Measurements from ENCODE around the gene SEZ6.

Gene SEZ6

DNA sequence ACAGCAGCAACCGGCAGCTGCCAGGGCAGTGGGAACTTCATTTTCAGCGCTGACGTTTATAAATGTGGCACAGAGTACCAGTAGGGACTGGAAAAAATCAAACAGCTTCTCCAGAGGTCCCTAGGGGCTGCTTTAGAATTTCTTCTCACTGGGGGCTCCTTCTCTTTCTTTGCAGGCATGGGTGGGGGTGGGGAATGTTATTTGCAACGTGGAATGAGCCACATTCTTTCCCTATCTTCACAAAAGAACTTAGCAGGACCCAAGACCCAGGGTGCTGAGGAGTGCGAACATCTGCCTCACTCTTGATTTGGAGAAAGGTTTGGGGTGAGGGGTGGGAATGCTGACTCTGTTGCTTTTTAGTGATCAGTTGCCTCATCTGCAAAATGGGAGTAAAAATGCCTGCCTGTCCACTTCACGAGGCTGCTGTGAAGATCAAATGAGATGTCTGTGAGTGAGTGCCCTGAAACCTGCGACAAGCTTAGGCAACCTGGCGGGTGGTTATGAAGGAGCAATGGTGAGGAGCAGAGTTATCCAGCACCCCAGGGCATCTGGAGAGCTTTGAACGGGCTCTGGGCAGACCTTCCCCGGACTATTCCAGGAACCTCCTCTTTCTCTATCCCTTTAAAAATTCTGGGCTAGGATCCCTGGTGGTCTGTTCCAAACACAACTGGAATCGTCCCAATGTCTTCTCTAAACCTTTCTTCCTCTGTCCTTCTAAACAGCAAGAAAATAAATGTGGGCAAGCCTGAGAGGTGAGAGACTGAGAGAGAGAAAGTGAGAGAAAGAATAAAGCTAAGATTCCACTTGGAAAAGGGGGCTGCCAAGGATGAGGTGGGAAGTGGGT is 26.4 kb upstream of the SEZ6 start:
- H3K27me3 ChIP-seq (ENCODE audit: control insufficient read depth, insufficient read depth, low read length), result peaks cover 3% of the 10 kb centered on the region
- no peak overlapping the region for H3K4me3 ChIP-seq (ENCODE audit: low read length)
- H3K4me1 ChIP-seq (ENCODE audit: control insufficient read depth, insufficient read depth, low read length), result no peaks in the 10 kb centered on the region
- no peak overlapping the region for H3K9ac ChIP-seq (ENCODE audit: low read length)
- H3K27ac ChIP-seq (ENCODE audit: low read depth, low read length), result no peak overlapping the region
- H3K36me3 ChIP-seq (ENCODE audit: control insufficient read depth, insufficient read depth, low read length), result no peaks in the 10 kb centered on the region

DNA sequence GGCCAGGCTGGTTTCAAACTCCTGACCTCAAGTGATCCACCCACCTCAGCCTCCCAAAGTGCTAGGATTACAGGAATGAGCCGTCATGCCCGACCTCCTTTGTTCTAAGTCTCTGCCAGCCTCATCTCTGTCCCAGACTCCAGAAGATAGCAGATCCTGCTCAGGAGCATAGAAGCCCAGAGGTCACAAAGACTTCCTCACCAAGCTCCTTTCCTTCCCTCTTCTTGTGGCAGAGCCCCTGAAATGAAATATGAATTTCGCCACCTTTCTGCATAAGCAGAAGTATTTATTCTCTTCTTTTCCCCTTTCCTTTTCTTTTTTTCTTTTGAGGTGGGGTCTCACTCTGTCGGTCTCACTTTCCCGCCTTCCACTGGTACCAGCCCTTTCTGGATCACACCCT is 25.7 kb upstream of the SEZ6 start:
- H3K27me3 ChIP-seq (ENCODE audit: control insufficient read depth, insufficient read depth, low read length), result peaks cover 3% of the 10 kb centered on the region
- no peak overlapping the region for H3K4me3 ChIP-seq (ENCODE audit: low read length)
- no peak overlapping the region for H3K27ac ChIP-seq (ENCODE audit: low read depth, low read length)
- H3K36me3 ChIP-seq (ENCODE audit: control insufficient read depth, insufficient read depth, low read length), result no peaks in the 10 kb centered on the region
- no peak overlapping the region for H3K9ac ChIP-seq (ENCODE audit: low read length)
- no peaks in the 10 kb centered on the region for H3K4me1 ChIP-seq (ENCODE audit: control insufficient read depth, insufficient read depth, low read length)

DNA sequence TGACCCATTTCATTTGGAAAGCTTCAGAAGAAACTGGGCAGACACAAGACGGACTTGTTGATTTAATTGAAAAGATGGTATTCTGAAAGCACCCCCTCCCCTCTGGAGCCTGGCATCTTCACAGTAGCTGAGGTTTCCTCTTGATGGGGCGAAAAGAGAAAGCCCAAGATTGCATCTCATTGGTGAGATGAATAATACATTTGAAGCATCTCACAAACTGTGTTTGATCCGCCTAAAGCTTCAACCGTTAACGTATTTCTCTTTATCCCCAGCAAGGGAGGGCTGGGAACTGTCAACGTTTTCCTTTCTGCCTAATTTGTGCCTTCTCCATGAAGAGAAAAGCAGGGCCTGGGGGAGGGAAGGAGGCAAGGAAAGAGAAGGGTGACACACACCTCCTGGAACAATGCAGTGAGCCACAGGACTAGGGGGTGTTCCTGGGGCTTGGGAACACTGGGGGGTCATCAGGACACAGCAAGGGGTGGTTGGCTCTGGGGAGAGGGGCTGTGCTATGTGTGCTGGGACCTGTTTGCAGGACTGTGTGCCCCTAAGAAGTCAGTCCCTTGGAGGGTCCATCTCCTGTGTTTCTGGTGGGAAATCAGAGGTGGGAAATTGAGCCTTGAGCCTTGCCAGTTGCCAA is 18.6 kb upstream of the SEZ6 start:
- Histone ChIP-seq H3K4me3 (ENCODE audit: low read length) (no peak overlapping the region), H3K9ac (ENCODE audit: low read length) (no peak overlapping the region), H3K4me1 (ENCODE audit: control insufficient read depth, insufficient read depth, low read length) (no peaks in the 10 kb centered on the region), H3K36me3 (ENCODE audit: control insufficient read depth, insufficient read depth, low read length) (no peaks in the 10 kb centered on the region), H3K27ac (ENCODE audit: low read depth, low read length) (no peak overlapping the region), H3K27me3 (ENCODE audit: control insufficient read depth, insufficient read depth, low read length) (peaks cover 7% of the 10 kb centered on the region)

DNA sequence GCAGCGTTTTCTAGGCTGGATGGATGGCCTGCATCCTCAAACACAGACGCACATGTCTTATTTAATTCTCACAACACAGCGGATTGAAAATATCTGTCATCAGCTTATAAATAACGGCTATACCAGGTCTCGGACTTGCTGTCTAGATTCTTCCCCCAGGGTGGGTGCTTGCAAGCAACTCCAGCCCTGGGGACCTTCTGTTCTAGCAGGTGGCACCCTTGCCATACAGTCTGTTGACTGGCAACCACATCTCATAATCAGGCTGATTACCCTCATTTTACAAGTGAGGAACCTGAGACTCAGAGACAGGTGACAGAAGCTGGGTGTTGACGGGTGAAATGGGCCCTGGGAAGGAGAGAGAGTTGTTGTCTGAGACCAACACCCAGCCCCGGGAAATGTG is 16.2 kb upstream of the SEZ6 start:
- Histone ChIP-seq H3K4me3 (ENCODE audit: low read length) (no peak overlapping the region), H3K9ac (ENCODE audit: low read length) (no peak overlapping the region), H3K27ac (ENCODE audit: low read depth, low read length) (no peak overlapping the region), H3K36me3 (ENCODE audit: control insufficient read depth, insufficient read depth, low read length) (no peaks in the 10 kb centered on the region), H3K4me1 (ENCODE audit: control insufficient read depth, insufficient read depth, low read length) (no peaks in the 10 kb centered on the region), H3K27me3 (ENCODE audit: control insufficient read depth, insufficient read depth, low read length) (peaks cover 16% of the 10 kb centered on the region)

DNA sequence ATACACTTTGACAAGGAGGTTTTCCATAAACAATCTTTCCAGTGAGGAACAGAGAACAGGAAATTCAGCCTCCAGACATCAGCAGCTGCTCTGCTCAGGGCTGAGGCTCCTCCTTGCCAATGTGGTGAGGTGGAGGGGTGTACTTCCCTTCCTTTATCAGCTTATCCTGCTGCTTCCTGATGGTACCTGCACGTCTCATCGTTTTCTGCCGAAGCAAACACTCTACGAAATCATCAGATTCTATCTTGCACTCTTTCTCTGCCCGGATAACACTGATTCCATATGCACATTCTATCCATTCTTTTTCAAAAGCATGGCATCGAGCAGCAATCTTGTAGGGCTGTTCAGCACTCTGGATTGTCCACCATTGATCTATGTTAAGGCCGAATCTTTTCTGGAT is 15.4 kb upstream of the SEZ6 start:
- Histone ChIP-seq H3K9ac (ENCODE audit: low read length) (no peak overlapping the region), H3K27ac (ENCODE audit: low read depth, low read length) (no peak overlapping the region), H3K27me3 (ENCODE audit: control insufficient read depth, insufficient read depth, low read length) (peaks cover 16% of the 10 kb centered on the region), H3K4me1 (ENCODE audit: control insufficient read depth, insufficient read depth, low read length) (no peaks in the 10 kb centered on the region), H3K36me3 (ENCODE audit: control insufficient read depth, insufficient read depth, low read length) (no peaks in the 10 kb centered on the region), H3K4me3 (ENCODE audit: low read length) (no peak overlapping the region)

DNA sequence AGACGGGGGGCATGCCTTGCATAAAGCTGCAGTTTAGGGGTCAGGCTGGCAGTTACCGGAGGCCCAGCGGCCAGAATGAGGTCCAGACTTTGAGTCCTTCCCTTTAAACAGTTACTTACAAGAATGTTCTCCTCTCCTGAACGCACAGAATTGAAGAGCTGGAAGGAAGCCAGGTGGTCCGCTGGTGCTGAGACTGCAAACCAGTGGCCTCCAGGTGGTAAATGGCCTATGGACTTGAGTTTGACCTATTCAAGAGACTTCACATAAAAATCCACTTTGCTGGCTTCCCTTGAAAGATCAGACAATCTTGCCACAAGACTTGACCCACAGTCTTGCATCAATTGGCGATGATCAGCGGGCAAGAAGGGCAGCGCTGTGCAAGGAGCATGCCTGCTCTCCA is 14.7 kb upstream of the SEZ6 start:
- H3K4me3 ChIP-seq (ENCODE audit: low read length), result no peak overlapping the region
- no peaks in the 10 kb centered on the region for H3K4me1 ChIP-seq (ENCODE audit: control insufficient read depth, insufficient read depth, low read length)
- no peak overlapping the region for H3K27ac ChIP-seq (ENCODE audit: low read depth, low read length)
- H3K36me3 ChIP-seq (ENCODE audit: control insufficient read depth, insufficient read depth, low read length), result no peaks in the 10 kb centered on the region
- H3K27me3 ChIP-seq (ENCODE audit: control insufficient read depth, insufficient read depth, low read length), result peaks cover 16% of the 10 kb centered on the region
- H3K9ac ChIP-seq (ENCODE audit: low read length), result no peak overlapping the region

DNA sequence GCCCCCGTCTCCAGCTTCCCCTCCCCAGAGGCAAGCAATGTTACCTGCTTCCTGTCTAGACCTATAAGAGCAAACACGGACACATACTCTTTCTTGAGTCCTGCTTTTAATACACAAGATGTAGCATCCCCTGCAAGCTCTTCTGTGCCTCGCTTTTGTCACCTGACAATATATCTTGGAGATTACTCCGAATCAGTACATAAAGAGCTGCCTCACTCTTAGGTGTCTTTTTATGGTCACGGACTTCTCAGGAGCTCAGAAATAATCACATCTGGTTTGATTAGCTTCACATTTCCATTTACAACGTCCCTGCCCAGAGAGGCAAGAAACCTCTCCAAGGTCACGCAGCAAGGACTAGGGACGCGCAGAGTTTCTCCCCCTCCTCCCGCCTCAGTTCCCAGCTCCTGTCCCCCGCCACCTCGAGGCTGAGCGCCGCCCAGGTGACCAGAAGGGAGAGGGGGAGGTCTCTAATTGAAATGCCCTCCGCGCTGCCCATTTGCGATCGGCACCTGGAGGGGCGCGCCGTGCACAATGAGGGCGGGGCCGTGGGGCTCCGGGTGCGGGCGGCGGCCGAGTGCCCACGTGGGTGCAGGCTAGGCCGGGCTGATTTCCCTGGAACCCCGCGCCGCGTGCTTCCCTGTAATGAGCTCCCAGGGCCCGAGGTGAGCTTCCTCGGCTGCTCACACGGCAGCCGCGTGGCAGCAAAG is 13.8 kb upstream of the SEZ6 start:
- H3K36me3 ChIP-seq (ENCODE audit: control insufficient read depth, insufficient read depth, low read length), result no peaks in the 10 kb centered on the region
- no peak overlapping the region for H3K4me3 ChIP-seq (ENCODE audit: low read length)
- H3K9ac ChIP-seq (ENCODE audit: low read length), result no peak overlapping the region
- no peaks in the 10 kb centered on the region for H3K4me1 ChIP-seq (ENCODE audit: control insufficient read depth, insufficient read depth, low read length)
- peaks cover 16% of the 10 kb centered on the region for H3K27me3 ChIP-seq (ENCODE audit: control insufficient read depth, insufficient read depth, low read length)
- no peak overlapping the region for H3K27ac ChIP-seq (ENCODE audit: low read depth, low read length)

DNA sequence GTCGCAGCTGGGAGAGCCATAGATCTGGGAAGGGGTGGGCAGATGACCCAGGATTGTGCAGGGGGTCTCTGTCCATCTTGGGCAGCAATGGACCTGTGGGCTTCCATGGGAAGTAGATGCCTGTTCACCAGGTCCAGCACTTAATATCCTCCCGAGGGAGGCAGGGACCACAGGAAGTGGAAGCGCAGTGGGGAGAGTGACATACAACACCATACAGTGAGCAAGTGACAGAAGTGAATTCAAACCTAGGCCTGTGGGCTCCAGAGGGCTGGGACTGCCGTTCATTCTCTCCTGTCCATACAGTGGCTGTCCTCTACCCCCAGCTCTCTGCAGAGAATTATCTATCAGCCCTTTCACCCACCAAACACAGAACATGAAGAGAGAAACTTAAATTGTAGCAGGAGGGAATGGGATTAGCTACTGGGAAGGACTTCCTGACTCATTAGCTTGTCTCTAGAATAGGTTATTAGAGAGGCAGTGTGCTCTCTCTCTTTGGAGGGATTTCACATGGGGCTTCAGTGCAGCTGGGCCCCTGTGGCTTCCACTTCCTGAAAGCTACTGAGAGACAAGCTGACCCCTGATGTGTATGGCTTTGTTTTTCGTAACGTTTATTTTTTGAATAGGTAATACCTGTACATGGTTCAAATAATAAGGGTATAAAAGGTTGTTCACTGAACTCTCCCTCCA is 13.1 kb upstream of the SEZ6 start:
- no peaks in the 10 kb centered on the region for H3K36me3 ChIP-seq (ENCODE audit: control insufficient read depth, insufficient read depth, low read length)
- no peak overlapping the region for H3K27ac ChIP-seq (ENCODE audit: low read depth, low read length)
- H3K27me3 ChIP-seq (ENCODE audit: control insufficient read depth, insufficient read depth, low read length), result peaks cover 16% of the 10 kb centered on the region
- no peak overlapping the region for H3K4me3 ChIP-seq (ENCODE audit: low read length)
- no peak overlapping the region for H3K9ac ChIP-seq (ENCODE audit: low read length)
- no peaks in the 10 kb centered on the region for H3K4me1 ChIP-seq (ENCODE audit: control insufficient read depth, insufficient read depth, low read length)

DNA sequence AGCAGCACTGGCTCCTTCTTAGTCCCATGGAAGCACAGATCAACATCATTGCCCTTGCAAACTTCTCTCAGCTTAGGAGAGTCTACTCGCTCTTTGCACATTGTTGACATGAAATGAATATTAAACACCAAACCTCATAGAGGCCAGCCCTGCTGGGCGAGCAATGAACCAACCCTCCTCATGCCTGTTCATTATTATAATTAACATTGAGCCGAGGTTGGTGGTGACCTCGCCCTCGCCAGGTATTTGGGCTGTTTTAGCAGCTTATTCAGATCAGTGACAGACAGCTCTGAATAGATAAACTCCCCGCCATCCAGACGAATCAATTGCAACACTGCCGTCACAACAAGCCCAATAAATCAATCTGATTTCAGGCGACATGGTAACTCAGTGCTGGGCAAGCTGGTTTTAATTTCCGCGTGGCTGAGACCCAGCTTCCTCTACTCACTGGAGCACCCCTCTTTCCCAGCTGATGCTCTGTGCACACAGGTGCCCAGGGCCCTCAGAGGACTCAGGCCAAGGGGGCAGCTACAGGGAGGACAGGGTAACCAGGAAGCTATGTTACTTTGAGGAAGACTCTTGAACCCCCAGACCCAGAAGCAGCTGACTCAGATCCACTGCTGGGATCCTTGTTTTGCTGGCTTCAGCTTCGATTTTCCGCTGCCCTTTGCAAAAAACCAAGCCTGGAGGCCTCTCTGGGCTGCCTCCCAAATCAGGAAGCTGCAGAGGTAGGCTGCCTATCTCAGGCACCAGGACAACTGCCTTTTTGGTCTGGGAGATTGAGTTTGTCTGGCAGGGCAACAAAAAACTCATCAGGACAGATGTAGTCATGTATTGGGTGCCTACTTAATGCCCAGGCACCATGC is 10.7 kb upstream of the SEZ6 start:
- no peak overlapping the region for H3K4me3 ChIP-seq (ENCODE audit: low read length)
- H3K27me3 ChIP-seq (ENCODE audit: control insufficient read depth, insufficient read depth, low read length), result peaks cover 13% of the 10 kb centered on the region
- H3K4me1 ChIP-seq (ENCODE audit: control insufficient read depth, insufficient read depth, low read length), result no peaks in the 10 kb centered on the region
- H3K27ac ChIP-seq (ENCODE audit: low read depth, low read length), result no peak overlapping the region
- H3K9ac ChIP-seq (ENCODE audit: low read length), result no peak overlapping the region
- H3K36me3 ChIP-seq (ENCODE audit: control insufficient read depth, insufficient read depth, low read length), result no peaks in the 10 kb centered on the region

DNA sequence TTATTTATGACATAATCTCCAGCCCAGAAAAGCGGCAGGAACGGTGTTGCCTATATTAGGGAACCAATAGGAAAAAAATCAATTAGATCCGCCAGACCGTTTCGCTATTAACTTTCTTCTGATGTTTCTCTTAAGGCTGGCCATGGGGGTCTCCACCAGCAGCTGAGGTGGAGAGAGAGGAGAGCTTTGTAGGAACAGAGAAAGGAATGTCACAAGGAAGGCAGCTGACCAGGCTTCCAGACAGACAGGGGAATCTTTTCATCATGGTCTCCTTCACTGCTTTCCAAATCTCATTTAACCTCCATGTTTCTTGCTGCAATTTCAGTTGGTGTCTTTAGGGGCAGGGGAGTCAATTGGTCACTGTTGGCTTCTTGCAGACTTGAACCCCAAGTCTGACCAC is 8.9 kb upstream of the SEZ6 start:
- Histone ChIP-seq H3K9ac (ENCODE audit: low read length) (no peak overlapping the region), H3K4me1 (ENCODE audit: control insufficient read depth, insufficient read depth, low read length) (no peaks in the 10 kb centered on the region), H3K27me3 (ENCODE audit: control insufficient read depth, insufficient read depth, low read length) (peaks cover 10% of the 10 kb centered on the region), H3K36me3 (ENCODE audit: control insufficient read depth, insufficient read depth, low read length) (no peaks in the 10 kb centered on the region), H3K4me3 (ENCODE audit: low read length) (no peak overlapping the region), H3K27ac (ENCODE audit: low read depth, low read length) (no peak overlapping the region)

DNA sequence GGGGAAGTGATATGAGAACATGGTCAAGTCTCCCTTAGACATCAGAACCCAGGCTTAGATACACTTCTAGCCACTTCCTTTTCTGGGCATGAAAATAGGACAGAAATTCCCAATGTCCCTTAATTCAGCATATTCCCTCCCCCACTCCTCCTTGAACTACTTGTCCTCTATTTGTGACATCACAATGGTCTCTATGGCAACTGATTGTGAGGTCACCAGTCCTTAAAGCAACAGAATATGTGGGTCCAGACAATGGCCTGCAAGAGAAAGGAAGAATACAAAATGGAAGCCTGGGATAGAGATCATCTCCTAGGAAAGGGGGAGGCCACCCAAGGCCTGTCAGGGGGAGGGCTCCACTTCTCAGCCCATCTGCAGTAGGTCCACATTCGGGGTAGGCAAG is 6.7 kb upstream of the SEZ6 start:
- Histone ChIP-seq H3K36me3 (ENCODE audit: control insufficient read depth, insufficient read depth, low read length) (no peaks in the 10 kb centered on the region), H3K9ac (ENCODE audit: low read length) (no peak overlapping the region), H3K4me1 (ENCODE audit: control insufficient read depth, insufficient read depth, low read length) (no peaks in the 10 kb centered on the region), H3K27ac (ENCODE audit: low read depth, low read length) (no peak overlapping the region), H3K4me3 (ENCODE audit: low read length) (no peak overlapping the region), H3K27me3 (ENCODE audit: control insufficient read depth, insufficient read depth, low read length) (no peaks in the 10 kb centered on the region)
